T follicular helper cell (primary cell): ENCODE results near the gene DCLK1.

ENCODE experiments used
- DNase-seq: peaks from one replicate; pipeline ENCODE4 v3.0.0-alpha.2; 2020; ENCODE audit warnings: low read depth

Gene DCLK1

GRCh38 chr13:35789335-35790165, 341.6 kb downstream of the DCLK1 start:
- no peak for DNase-seq

GRCh38 chr13:35787937-35788336, 343.2 kb downstream of the DCLK1 start:
- DNase-seq: no peak

GRCh38 chr13:35785576-35786303, 345.4 kb downstream of the DCLK1 start:
- DNase-seq: no peak

DNA sequence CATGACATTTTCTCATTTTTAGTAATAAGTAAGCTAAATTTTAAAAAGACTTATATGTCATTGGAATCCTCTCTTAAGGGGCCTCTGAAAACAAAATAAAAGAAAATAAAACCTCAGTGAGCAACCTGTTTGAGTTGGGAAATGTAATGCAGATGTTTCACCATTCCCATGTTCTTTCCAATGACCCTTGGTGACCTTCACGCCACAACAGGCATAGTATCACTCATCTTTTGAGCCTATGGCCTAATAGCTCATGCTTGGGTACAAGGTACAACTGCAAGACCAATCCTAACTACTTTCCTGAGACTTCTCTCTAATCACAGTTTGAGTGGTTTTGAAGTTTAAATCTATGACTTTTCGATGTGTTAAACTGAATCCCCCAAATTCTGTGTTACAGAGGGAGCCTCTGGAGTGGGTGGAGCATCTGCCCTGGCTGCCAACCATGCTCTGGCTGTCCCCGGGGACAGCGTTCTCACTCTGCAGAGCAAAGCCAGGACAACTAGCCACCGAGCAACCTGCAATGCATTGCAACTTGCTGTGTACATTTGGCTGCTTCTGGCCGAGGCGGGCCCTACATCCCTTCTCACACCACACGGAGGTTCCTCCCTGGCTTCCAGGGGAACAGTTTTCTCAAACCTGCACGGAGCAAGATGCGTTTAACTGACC, 346.8 kb downstream of the DCLK1 start:
- no peak for DNase-seq

GRCh38 chr13:35782793-35783192, 348.4 kb downstream of the DCLK1 start:
- DNase-seq: no peak

- no peak for DNase-seq
These were observed 349.9 kb downstream of the DCLK1 start for GRCh38 chr13:35781036-35782000.

DNA sequence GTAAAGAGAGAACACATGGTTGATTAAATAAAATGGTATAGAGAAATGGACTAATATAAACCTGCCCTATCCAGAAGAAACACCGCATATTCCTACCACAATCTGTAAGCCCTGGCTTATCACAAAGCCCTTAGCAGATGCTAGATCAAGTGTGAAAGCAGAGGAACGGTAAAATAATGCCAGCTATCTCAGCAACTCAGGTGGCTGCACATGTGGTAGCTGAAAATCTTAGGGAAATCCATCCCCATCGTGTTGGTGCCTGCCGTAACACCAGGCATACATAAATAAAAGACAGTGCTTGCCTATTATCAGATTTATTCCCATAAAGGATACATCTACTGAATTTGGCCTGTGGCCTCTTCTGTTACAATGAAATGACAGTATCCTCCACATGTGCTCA, 350.6 kb downstream of the DCLK1 start:
- no peak for DNase-seq

GRCh38 chr13:35771898-35772297, 359.3 kb downstream of the DCLK1 start:
- no peak for DNase-seq

GRCh38 chr13:35770756-35771297, 360.4 kb downstream of the DCLK1 start:
- DNase-seq: no peak

- no peak for DNase-seq
These were observed 361.4 kb downstream of the DCLK1 start for GRCh38 chr13:35769812-35770211.

DNA sequence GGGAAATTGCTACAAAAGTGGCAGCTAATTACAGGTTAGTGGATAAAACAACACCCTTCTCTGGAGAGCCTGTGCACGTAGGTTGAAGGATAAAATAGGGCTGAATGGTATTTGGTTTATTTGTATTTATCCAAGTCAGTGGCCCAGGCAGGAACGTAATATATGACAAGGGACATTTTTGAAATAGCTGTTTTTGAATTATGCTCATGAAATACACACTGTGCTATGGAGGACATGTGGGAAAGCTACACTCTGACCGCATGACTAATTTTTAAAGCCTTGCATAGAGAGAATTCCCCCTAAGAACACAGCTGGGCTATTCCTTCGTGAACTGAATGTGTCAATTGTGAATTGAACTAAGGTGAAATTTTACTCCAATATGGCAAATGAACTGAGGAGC, 362.6 kb downstream of the DCLK1 start:
- DNase-seq: no peak

DNA sequence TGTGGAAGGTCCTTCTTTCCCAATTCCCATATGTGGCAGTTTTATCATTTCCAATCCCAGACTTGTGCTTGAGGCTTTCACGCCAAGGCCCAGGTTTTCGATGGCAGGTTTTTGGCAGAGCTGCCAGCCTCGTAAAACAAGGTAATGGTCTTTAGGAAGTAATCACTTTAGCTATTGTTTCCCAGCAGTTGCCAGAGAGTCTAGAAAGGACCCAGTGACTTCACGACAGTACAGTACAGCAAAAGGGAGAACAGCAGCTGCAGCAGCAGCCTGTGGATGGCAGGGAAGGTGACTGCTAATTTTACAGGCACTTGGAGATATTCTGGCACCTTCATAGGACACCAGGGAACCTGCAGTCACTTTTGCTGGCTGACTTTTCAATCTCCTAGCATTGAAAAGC, 363.1 kb downstream of the DCLK1 start:
- DNase-seq: no peak

DNA sequence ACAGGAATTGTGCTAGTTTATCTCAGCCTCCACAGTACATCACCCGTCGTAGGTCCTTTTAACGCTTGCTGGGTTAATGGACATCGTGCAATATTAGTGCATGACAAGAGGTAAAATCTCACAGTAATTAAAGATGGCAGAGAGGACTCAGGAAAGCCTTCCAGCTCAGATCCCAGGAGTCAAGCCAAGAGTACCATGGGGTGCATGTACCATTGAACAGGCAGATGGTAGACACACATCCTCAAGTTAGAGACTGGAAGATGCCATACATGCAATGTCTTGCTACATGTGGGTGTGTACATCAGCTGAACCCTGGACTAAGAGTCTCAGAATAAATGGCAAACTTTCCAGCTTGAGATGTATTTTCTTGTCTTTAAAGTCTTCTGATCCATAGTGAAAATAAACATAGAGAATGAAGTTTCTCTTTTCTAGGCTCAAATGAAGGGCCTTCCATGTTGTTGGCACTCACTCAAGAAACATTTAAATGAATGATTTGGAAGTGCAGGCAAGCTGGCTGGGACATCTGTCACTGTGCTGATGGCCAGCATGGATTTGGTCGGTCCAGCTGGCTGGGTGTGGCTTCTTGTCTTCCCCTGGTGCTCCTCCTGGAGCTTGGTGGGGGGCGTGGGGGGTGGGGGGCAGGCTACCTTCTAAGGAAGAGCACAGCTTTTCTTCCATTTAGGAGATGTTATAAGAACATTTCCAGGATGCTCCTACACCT, 363.8 kb downstream of the DCLK1 start:
- DNase-seq: no peak

DNA sequence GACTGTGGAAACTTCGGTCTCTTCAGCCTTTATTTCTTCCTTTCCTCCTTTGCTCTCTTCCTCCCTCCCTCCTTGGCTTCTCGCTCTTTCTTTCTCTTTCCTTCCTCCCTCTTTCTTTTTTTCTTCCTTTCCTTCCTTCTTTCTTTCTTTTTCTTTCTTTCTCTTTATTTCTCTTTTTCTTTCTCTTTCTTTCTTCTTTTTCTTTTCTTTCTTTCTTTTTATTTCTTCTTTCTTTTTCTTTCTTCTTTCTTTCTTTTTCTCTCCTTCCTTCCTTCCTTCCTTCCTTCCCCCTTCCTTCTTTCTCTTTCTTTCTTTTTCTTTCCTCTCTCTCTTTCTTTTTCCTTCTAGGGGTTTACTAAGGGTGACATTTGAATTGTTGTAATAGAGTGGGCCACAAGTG, 364.5 kb downstream of the DCLK1 start:
- DNase-seq: no peak

- no peak for DNase-seq
These were observed 365.2 kb downstream of the DCLK1 start for GRCh38 chr13:35765941-35766340.

DNA sequence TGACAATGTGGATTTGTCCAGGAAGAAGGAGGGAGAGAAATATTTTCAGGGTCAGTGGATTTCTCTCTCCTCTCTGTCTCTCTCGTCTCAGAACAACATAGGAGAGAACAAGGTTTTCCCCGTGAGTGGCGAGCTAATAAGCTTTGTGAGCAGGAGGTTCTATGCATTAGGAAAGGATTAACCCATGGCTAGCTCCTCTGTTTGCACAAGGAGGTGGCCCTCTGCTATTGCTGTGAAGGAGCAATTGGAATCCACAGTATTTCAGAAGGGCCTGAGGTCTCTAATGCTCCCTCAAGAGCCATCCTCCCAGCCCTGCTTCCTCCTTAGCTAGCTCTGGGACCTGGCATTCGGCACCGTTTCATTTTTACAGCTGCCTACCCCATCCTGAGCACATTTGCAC, 365.8 kb downstream of the DCLK1 start:
- DNase-seq: no peak

- DNase-seq: no peak
These were observed 366.7 kb downstream of the DCLK1 start for GRCh38 chr13:35764326-35765015.

GRCh38 chr13:35763782-35764123, 367.4 kb downstream of the DCLK1 start:
- no peak for DNase-seq

DNA sequence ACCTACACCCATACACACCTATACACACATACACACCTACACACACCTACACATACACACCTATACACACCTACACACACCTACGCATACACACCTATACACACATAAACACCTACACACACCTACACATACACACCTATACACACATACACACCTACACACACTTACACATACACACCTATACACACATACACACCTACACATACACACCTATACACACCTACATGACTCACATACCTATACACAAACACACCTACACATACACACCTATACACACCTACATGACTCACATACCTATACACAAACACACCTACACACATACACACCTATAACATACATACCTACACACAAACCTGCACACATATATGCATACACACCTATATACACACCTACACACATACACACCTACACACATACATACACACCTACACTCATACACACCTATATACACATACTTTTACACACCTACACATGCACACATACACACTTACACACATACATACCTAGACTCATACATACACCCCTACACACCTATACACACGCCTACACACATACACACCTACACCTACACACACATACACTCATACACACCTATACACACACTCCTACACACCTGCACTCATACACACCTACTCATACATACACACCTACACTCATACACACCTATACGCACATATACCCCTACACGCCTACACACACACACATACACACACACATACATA, 368.0 kb downstream of the DCLK1 start:
- no peak for DNase-seq
